SH-SY5Y (cell line): ENCODE data around the gene GPHA2.

Experiments used
- GATA2 ChIP-seq: IDR thresholded peaks from 2 replicates; pipeline ENCODE4 v1.6.1; 2011; ENCODE audit warnings: mild to moderate bottlenecking, low read depth, low read length
- GATA3 ChIP-seq: IDR thresholded peaks from 2 replicates; pipeline ENCODE4 v1.6.1; 2011; ENCODE audit warnings: low read depth, mild to moderate bottlenecking, low read length, moderate library complexity

GRCh38 chr11:64906314-64906635, 29.4 kb downstream of the GPHA2 start:
- TF ChIP-seq GATA2 = no peak
- no peak for TF ChIP-seq GATA3
